OCI-LY7 (cell line): ENCODE measurements around the gene MYL4. TPM values are rescaled to one million over a fixed set of nuclear protein-coding genes. Genes with fewer than 3 reads are reported as not detected.

Experiments
- BruUV-seq: library from RNA; stranded (reverse); fragments of 400-500 nt; replicated peaks from 2 replicates; lab custom pipeline; 2021; lab: Mats Ljungman, UMichigan
- CTCF ChIA-PET: fragments of 300-600 bp; sonication (Branson Sonifier 250); formaldehyde crosslinking; loops from one replicate; lab custom pipeline; 2022; ENCODE audit warnings: antibody characterized with exemption; ENCODE audit not compliant: unreplicated experiment; lab: Charles Lee
- POLR2A ChIA-PET: fragments of 300-600 bp; sonication (Branson Sonifier 250); formaldehyde crosslinking; loops from one replicate; lab custom pipeline; 2022; ENCODE audit warnings: antibody characterized with exemption; lab: Charles Lee
- DNase-seq: peaks from one replicate; pipeline ENCODE4 v3.0.0-alpha.2; 2015; ENCODE audit warnings: low spot score
- H2AFZ ChIP-seq: fragments of 200-600 bp; sonication (generic), shearing (Covaris generic); 2 replicates; pipeline ENCODE4 v1.6.1; 2014; ENCODE audit warnings: mild to moderate bottlenecking, antibody characterized with exemption, low read length, moderate library complexity
- H3K27ac ChIP-seq: fragments of 200-600 bp; sonication (generic); 2 replicates; pipeline ENCODE4 v1.5.1; 2014; ENCODE audit warnings: mixed run types, low read depth, mild to moderate bottlenecking, moderate library complexity, low read length, inconsistent platforms; ENCODE audit not compliant: poor library complexity, severe bottlenecking
- H3K36me3 ChIP-seq: fragments of 200-600 bp; sonication (generic); 2 replicates; pipeline ENCODE4 v1.6.1; 2014; ENCODE audit warnings: mild to moderate bottlenecking, antibody characterized with exemption, low read length, moderate library complexity, mixed read lengths; ENCODE audit not compliant: insufficient read depth
- H3K4me1 ChIP-seq: fragments of 200-600 bp; sonication (generic); 2 replicates; pipeline ENCODE4 v1.5.1; 2014; ENCODE audit warnings: mild to moderate bottlenecking, low read length; ENCODE audit not compliant: insufficient read depth, poor library complexity, severe bottlenecking
- H3K4me2 ChIP-seq: fragments of 200-600 bp; sonication (generic); 2 replicates; pipeline ENCODE4 v1.6.1; 2014; ENCODE audit warnings: mild to moderate bottlenecking, low read length
- H3K4me3 ChIP-seq: fragments of 200-600 bp; sonication (generic); 2 replicates; pipeline ENCODE4 v1.5.1; 2014; ENCODE audit warnings: mild to moderate bottlenecking, low read depth, low read length; ENCODE audit not compliant: poor library complexity, severe bottlenecking
- H3K79me2 ChIP-seq: fragments of 200-600 bp; sonication (generic); 2 replicates; pipeline ENCODE4 v1.6.1; 2016; ENCODE audit warnings: low read depth, mild to moderate bottlenecking, low read length, moderate library complexity, mixed read lengths; ENCODE audit not compliant: insufficient read depth
- H3K9me2 ChIP-seq: fragments of 200-600 bp; sonication (generic); 2 replicates; pipeline ENCODE4 v1.6.1; 2016; ENCODE audit warnings: mild to moderate bottlenecking, low read length, mixed read lengths; ENCODE audit not compliant: insufficient read depth
- H3K9me3 ChIP-seq: fragments of 200-600 bp; sonication (generic); 2 replicates; pipeline ENCODE4 v1.6.1; 2014; ENCODE audit warnings: mild to moderate bottlenecking, mixed run types, low read length, mixed read lengths
- H4K20me1 ChIP-seq: fragments of 200-600 bp; sonication (generic); 2 replicates; pipeline ENCODE4 v1.6.1; 2014; ENCODE audit warnings: mild to moderate bottlenecking, antibody characterized with exemption, low read length, moderate library complexity, mixed read lengths; ENCODE audit not compliant: insufficient read depth
- CTCF ChIP-seq: fragments of 200-600 bp; sonication (generic); conservative IDR thresholded peaks from 2 replicates; pipeline ENCODE4 v1.5.1; 2014; ENCODE audit warnings: mild to moderate bottlenecking, antibody characterized with exemption, low read length, moderate library complexity, mixed read lengths
- EZH2phosphoT487 ChIP-seq: fragments of 200-600 bp; sonication (generic); IDR thresholded peaks from 2 replicates; pipeline ENCODE4 v1.6.1; 2018; ENCODE audit warnings: low read depth, borderline replicate concordance, mild to moderate bottlenecking, mixed run types, antibody characterized with exemption, low read length, moderate library complexity, mixed read lengths
- intact Hi-C: fragments of 100-400 bp; cut with micrococcal nuclease; formaldehyde crosslinking; loops from one replicate; pipeline ENCODE4 v1.10.0; 2022; ENCODE audit not compliant: unreplicated experiment
- total RNA-seq, 2 experiments: library from RNA; depleted of rRNA in 1 of 2; stranded (reverse); fragments of >200 nt in 1 of 2; shearing (Covaris generic) in 1 of 2; gene quantifications; 2 replicates each; pipeline ENCODE4 v1.2.3, GENCODE V29; 2014 to 2022

MYL4 gene
- total RNA-seq, 2 experiments from 2014 or later = 0.67 to 2.1 TPM

DNA sequence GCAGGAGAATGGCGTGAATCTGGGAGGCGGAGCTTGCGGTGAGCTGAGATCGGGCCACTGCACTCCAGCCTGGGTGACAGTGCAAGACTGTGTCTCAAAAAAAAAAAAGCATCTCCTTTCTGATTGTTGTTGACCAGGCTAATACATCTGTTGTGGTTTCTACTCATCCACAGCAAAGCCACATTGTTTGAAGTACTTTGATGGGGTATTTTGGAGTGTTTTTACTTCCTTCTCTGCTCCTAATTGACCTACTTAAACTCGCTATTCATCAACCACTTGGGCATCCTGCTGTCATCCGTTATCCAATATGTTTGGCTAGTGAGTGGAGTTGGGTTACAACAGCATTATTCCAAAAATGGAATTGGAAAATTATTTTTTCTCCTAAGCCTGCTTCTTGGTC is 16.6 kb upstream of the MYL4 start:
- CTCF ChIA-PET = no interaction called here
- no peak overlapping the region for H3K4me3 ChIP-seq
- peaks cover 31% of the 10 kb centered on the region for H3K4me1 ChIP-seq
- peaks cover 15% of the 10 kb centered on the region for H3K79me2 ChIP-seq
- H3K4me2 ChIP-seq = peak overlapping the region; percentile 38
- intact Hi-C loops = loop anchor here (1.0 kb wide), 1 partner anchor 12 kb away; no protein-coding TSS in a partner anchor
- H3K36me3 ChIP-seq = peaks cover 8% of the 10 kb centered on the region; the same call in 1 of the 2 replicates
- H4K20me1 ChIP-seq = peaks cover 4% of the 10 kb centered on the region
- peak overlapping the region; percentile 64 for H3K27ac ChIP-seq
- POLR2A ChIA-PET = interaction anchor here (0.7 to 13.5 kb wide), 2 partner anchors 8 to 14 kb away, joined by 3 to 114 read pairs; partner anchors contain the start of gene MYL4
- DNase-seq = peak; percentile 72
- no TSS peak for BruUV-seq
- TF ChIP-seq CTCF (no peak), EZH2phosphoT487 (no peak)
- H3K9me2 ChIP-seq = no peaks in the 10 kb centered on the region
- peaks cover 11% of the 10 kb centered on the region; the same call in 1 of the 2 replicates for H3K9me3 ChIP-seq
- peak overlapping the region; percentile 54; the same call in 1 of the 2 replicates for H2AFZ ChIP-seq

DNA sequence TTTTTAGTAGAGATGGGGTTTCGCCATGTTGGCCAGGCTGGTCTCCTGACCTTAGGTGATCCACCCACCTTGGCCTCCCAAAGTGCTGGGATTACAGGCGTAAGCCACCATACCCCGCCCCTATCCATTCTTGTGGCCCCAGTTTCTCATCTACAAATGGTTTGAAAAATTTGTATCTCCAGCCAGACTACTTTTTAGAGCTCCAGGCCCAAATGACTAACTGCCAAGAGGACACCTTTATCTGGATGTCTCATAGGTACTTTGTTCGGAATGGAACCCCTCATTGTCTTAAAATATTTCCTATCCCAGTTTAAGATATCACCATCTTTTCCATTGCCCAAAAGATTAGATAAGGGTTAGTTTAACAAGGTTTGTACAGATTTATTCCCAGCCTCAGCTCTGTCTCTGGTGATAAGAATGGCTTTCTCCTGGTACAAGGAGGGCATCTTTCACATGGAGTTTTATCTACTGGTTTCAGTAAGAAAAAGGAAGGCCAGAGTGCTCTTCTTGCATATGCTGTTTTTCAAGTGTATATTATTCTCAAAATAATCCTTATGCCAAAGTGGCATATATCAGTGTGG is 15.1 kb upstream of the MYL4 start:
- Histone ChIP-seq H3K9me2 (no peaks in the 10 kb centered on the region), H4K20me1 (no peaks in the 10 kb centered on the region), H3K36me3 (no peaks in the 10 kb centered on the region), H2AFZ (no peak overlapping the region), H3K4me1 (peaks cover 30% of the 10 kb centered on the region), H3K27ac (no peak overlapping the region), H3K79me2 (peaks cover under 1% of the 10 kb centered on the region; the same call in 1 of the 2 replicates), H3K9me3 (peaks cover 11% of the 10 kb centered on the region; the same call in 1 of the 2 replicates), H3K4me3 (no peak overlapping the region), H3K4me2 (no peak overlapping the region)
- intact Hi-C loops = no loop called here
- ChIA-PET POLR2A (interaction anchor here (0.7 to 13.5 kb wide), 3 partner anchors 13 to 127 kb away, joined by 6 to 114 read pairs (median 7); partner anchors contain the start of gene MYL4), CTCF (no interaction called here)
- BruUV-seq = no TSS peak
- TF ChIP-seq CTCF = no peak
- no peak for DNase-seq

- Histone ChIP-seq H3K9me2 (no peaks in the 10 kb centered on the region), H3K36me3 (no peaks in the 10 kb centered on the region), H3K4me2 (no peak overlapping the region), H4K20me1 (no peaks in the 10 kb centered on the region), H3K79me2 (no peaks in the 10 kb centered on the region), H2AFZ (peak overlapping the region; percentile 26; the same call in 1 of the 2 replicates), H3K4me3 (no peak overlapping the region), H3K4me1 (peaks cover 35% of the 10 kb centered on the region), H3K27ac (no peak overlapping the region), H3K9me3 (peaks cover 8% of the 10 kb centered on the region; the same call in 1 of the 2 replicates)
- no peak for DNase-seq
- no TSS peak for BruUV-seq
- CTCF ChIA-PET = no interaction called here
- POLR2A ChIA-PET = interaction anchor here (13.5 kb wide), 1 partner anchor 9 kb away, joined by 114 read pairs; the partner anchor contains the start of gene MYL4
- intact Hi-C loops = no loop called here
- no peak for TF ChIP-seq EZH2phosphoT487
- TF ChIP-seq CTCF = no peak
These were observed 11.3 kb upstream of the MYL4 start for GRCh38 chr17:47197821-47198220.
